Fibroblast of lung (primary cell): ENCODE results near the gene TRAP1. TPM values are rescaled to one million over a fixed set of nuclear protein-coding genes. Genes with fewer than 3 reads are reported as not detected.

Experiments used
- DNase-seq, 2 donors: peaks; one replicate each; pipeline versions ENCODE4 v3.0.0 to v3.0.0-alpha.2; 2010; ENCODE audit warnings: low read depth in 2 of 2
- H2AFZ ChIP-seq: 2 replicates; pipeline ENCODE4 v1.5.1; 2012; ENCODE audit warnings: low read length, control low read depth, inconsistent platforms
- H3K27ac ChIP-seq: 2 replicates; pipeline ENCODE4 v1.5.1; 2011; ENCODE audit warnings: low read length, control low read depth; ENCODE audit not compliant: insufficient read depth
- H3K27me3 ChIP-seq: 2 replicates; pipeline ENCODE4 v1.5.1; 2011; ENCODE audit warnings: mild to moderate bottlenecking, low read length; ENCODE audit not compliant: control insufficient read depth, insufficient read depth
- H3K36me3 ChIP-seq: 2 replicates; pipeline ENCODE4 v1.5.1; 2011; ENCODE audit warnings: low read length; ENCODE audit not compliant: control insufficient read depth, insufficient read depth
- H3K4me1 ChIP-seq: 2 replicates; pipeline ENCODE4 v1.5.1; 2011; ENCODE audit warnings: low read length; ENCODE audit not compliant: control insufficient read depth, insufficient read depth; ENCODE audit errors: extremely low read depth
- H3K4me2 ChIP-seq: 2 replicates; pipeline ENCODE4 v1.5.1; 2011; ENCODE audit warnings: low read length, control low read depth; ENCODE audit not compliant: insufficient read depth; ENCODE audit errors: extremely low read depth
- H3K4me3 ChIP-seq, 4 experiments: fragments of 200-600 bp in 1 of 4; sonication (generic) in 1 of 4; replicated peaks in 1 of 4; 2 replicates each; pipeline ENCODE4 v1.5.1; 2011 to 2016; ENCODE audit warnings: low read length in 4 of 4, low read depth in 3 of 4, mild to moderate bottlenecking in 3 of 4, control low read depth in 2 of 4, inconsistent platforms in 1 of 4, mixed read lengths in 1 of 4; ENCODE audit not compliant: insufficient read depth in 1 of 4; ENCODE audit errors: control extremely low read depth in 1 of 4
- H3K79me2 ChIP-seq: 2 replicates; pipeline ENCODE4 v1.5.1; 2012; ENCODE audit warnings: mild to moderate bottlenecking, low read length, inconsistent platforms; ENCODE audit not compliant: control insufficient read depth, insufficient read depth
- H3K9ac ChIP-seq: 2 replicates; pipeline ENCODE4 v1.5.1; 2011; ENCODE audit warnings: mild to moderate bottlenecking, low read length, control low read depth; ENCODE audit not compliant: insufficient read depth
- H3K9me3 ChIP-seq: 2 replicates; pipeline ENCODE4 v1.5.1; 2012; ENCODE audit warnings: low read depth, low read length; ENCODE audit not compliant: control insufficient read depth, insufficient read depth
- H4K20me1 ChIP-seq: 2 replicates; pipeline ENCODE4 v1.5.1; 2011; ENCODE audit warnings: low read length; ENCODE audit not compliant: control insufficient read depth, insufficient read depth; ENCODE audit errors: extremely low read depth
- CTCF ChIP-seq, 2 donors: IDR thresholded peaks in 1 of 2; conservative IDR thresholded peaks in 1 of 2; 1 replicate in 1 of 2; 2 replicates in 1 of 2; pipeline ENCODE4 v1.5.1; 2011 to 2012; ENCODE audit warnings: low read length in 2 of 2, control low read depth in 1 of 2, inconsistent platforms in 1 of 2, low read depth in 1 of 2, mild to moderate bottlenecking in 1 of 2
- EZH2 ChIP-seq: IDR thresholded peaks from 2 replicates; pipeline ENCODE4 v1.5.1; 2012; ENCODE audit warnings: low read length, control low read depth, mild to moderate bottlenecking; ENCODE audit errors: missing control alignments
- polyA plus RNA-seq, 2 donors: library from polyadenylated mRNA; depleted of rRNA in 1 of 2; stranded (reverse) in 1 of 2; unstranded in 1 of 2; fragments of >200 nt; gene quantifications; 2 replicates each; pipeline ENCODE4 v1.2.1, GENCODE V29; 2011 to 2012; ENCODE audit warnings: missing spikeins in 1 of 2
- total RNA-seq: library from RNA; depleted of rRNA; stranded (reverse); fragments of >200 nt; gene quantifications from 2 replicates; pipeline ENCODE4 v1.2.1, GENCODE V29; 2014

Gene TRAP1
- total and polyA plus RNA-seq, 2 donors (not counting 1 experiment from before 2014, with no cell fraction given) = 52.1 to 97.8 TPM

- Histone ChIP-seq H3K4me2 (no peak overlapping the region), H3K9ac (no peak overlapping the region), H3K4me3 (no peak overlapping the region), H3K27me3 (no peaks in the 10 kb centered on the region), H3K27ac (no peak overlapping the region), H2AFZ (no peak overlapping the region), H3K4me1 (peaks cover 2% of the 10 kb centered on the region), H3K9me3 (no peaks in the 10 kb centered on the region), H3K79me2 (no peaks in the 10 kb centered on the region), H4K20me1 (no peaks in the 10 kb centered on the region), H3K36me3 (peaks cover 22% of the 10 kb centered on the region)
- DNase-seq = no peak
- TF ChIP-seq CTCF (conservative IDR thresholded peaks at IDR 0.05 in 1 of 2, IDR thresholded peaks at IDR 0.05 in 1 of 2; ENCODE audit: low read depth in 1 of 2, low read length in 2 of 2) = no peak
- no peak for TF ChIP-seq EZH2
These were observed 44.7 kb downstream of the TRAP1 start for GRCh38 chr16:3672571-3673041.

- no peak overlapping the region for H2AFZ ChIP-seq
- peaks cover 2% of the 10 kb centered on the region for H3K4me1 ChIP-seq
- no peak overlapping the region for H3K4me2 ChIP-seq
- no peaks in the 10 kb centered on the region for H3K27me3 ChIP-seq
- H3K9me3 ChIP-seq = no peaks in the 10 kb centered on the region
- no peak overlapping the region for H3K4me3 ChIP-seq
- no peaks in the 10 kb centered on the region for H3K79me2 ChIP-seq
- H3K9ac ChIP-seq = no peak overlapping the region
- H3K36me3 ChIP-seq = peaks cover 25% of the 10 kb centered on the region
- DNase-seq = no peak
- H4K20me1 ChIP-seq = no peaks in the 10 kb centered on the region
- TF ChIP-seq EZH2 = no peak
- TF ChIP-seq CTCF (conservative IDR thresholded peaks at IDR 0.05 in 1 of 2, IDR thresholded peaks at IDR 0.05 in 1 of 2; ENCODE audit: low read depth in 1 of 2, low read length in 2 of 2) = no peak
- no peak overlapping the region for H3K27ac ChIP-seq
These were observed 45.9 kb downstream of the TRAP1 start for GRCh38 chr16:3671424-3671823.

- Histone ChIP-seq H3K4me3 (no peak overlapping the region), H3K27ac (no peak overlapping the region), H4K20me1 (no peaks in the 10 kb centered on the region), H3K9me3 (no peaks in the 10 kb centered on the region), H2AFZ (no peak overlapping the region), H3K4me2 (no peak overlapping the region), H3K9ac (no peak overlapping the region), H3K4me1 (peaks cover 2% of the 10 kb centered on the region), H3K79me2 (no peaks in the 10 kb centered on the region), H3K36me3 (peaks cover 24% of the 10 kb centered on the region), H3K27me3 (no peaks in the 10 kb centered on the region)
- TF ChIP-seq CTCF (conservative IDR thresholded peaks at IDR 0.05 in 1 of 2, IDR thresholded peaks at IDR 0.05 in 1 of 2; ENCODE audit: low read depth in 1 of 2, low read length in 2 of 2) = no peak
- TF ChIP-seq EZH2 = no peak
- no peak for DNase-seq
These were observed 46.6 kb downstream of the TRAP1 start for GRCh38 chr16:3670711-3671110.
